ENCODE data around the gene XPR1.

- TF ChIP-seq EZH2 (IDR thresholded peaks at IDR 0.05; ENCODE audit: insufficient read depth, poor library complexity, severe bottlenecking) (no peak), EZH2phosphoT487 (IDR thresholded peaks at IDR 0.05; ENCODE audit: insufficient read depth, low read depth) (no peak)
Measured at GRCh38 chr1:180930687-180931086, 298.9 kb downstream of the XPR1 start.

All from GM23248 (cell line).